OCI-LY1 (cell line): ENCODE results near the gene ZNF536.

Experiments
- H2AFZ ChIP-seq: fragments of 200-600 bp; sonication (generic), shearing (Covaris generic); 2 replicates; pipeline ENCODE4 v1.6.0; 2014; ENCODE audit warnings: antibody characterized with exemption, mild to moderate bottlenecking, low read length
- H3F3A ChIP-seq: fragments of 200-600 bp; sonication (generic), shearing (Covaris generic); 2 replicates; pipeline ENCODE4 v1.6.0; 2014; ENCODE audit warnings: mild to moderate bottlenecking, antibody characterized with exemption, low read length, moderate library complexity; ENCODE audit not compliant: insufficient read depth
- H3K27ac ChIP-seq: fragments of 200-600 bp; sonication (generic); 2 replicates; pipeline ENCODE4 v1.5.1; 2014; ENCODE audit warnings: low read length, mixed run types, mild to moderate bottlenecking, low read depth; ENCODE audit not compliant: poor library complexity, severe bottlenecking
- H3K27me3 ChIP-seq: fragments of 200-600 bp; sonication (generic); 2 replicates; pipeline ENCODE4 v1.6.0; 2014; ENCODE audit warnings: antibody characterized with exemption, mild to moderate bottlenecking, low read length, moderate library complexity; ENCODE audit not compliant: insufficient read depth
- H3K36me3 ChIP-seq: fragments of 200-600 bp; sonication (generic); 2 replicates; pipeline ENCODE4 v1.6.1; 2014; ENCODE audit warnings: mild to moderate bottlenecking, antibody characterized with exemption, low read length, moderate library complexity, mixed read lengths; ENCODE audit not compliant: insufficient read depth
- H3K4me1 ChIP-seq: fragments of 200-600 bp; sonication (generic); 2 replicates; pipeline ENCODE4 v1.5.1; 2014; ENCODE audit warnings: mild to moderate bottlenecking, low read length, moderate library complexity; ENCODE audit not compliant: insufficient read depth, severe bottlenecking
- H3K4me2 ChIP-seq: fragments of 200-600 bp; sonication (generic), shearing (Covaris generic); 2 replicates; pipeline ENCODE4 v1.6.1; 2014; ENCODE audit warnings: low read length
- H3K4me3 ChIP-seq: fragments of 200-600 bp; sonication (generic); 2 replicates; pipeline ENCODE4 v1.5.1; 2014; ENCODE audit warnings: low read length, low read depth, mild to moderate bottlenecking, mixed read lengths; ENCODE audit not compliant: poor library complexity, severe bottlenecking
- H3K79me2 ChIP-seq: fragments of 200-600 bp; shearing (Covaris generic); 2 replicates; pipeline ENCODE4 v1.6.1; 2016; ENCODE audit warnings: mixed run types, low read length, mixed read lengths; ENCODE audit not compliant: insufficient read depth
- H3K9ac ChIP-seq: fragments of 200-600 bp; sonication (generic), shearing (Covaris generic); 2 replicates; pipeline ENCODE4 v1.6.1; 2014; ENCODE audit warnings: mild to moderate bottlenecking, low read length, mixed read lengths
- H3K9me2 ChIP-seq: fragments of 200-600 bp; sonication (generic), shearing (Covaris generic); 2 replicates; pipeline ENCODE4 v1.6.1; 2014; ENCODE audit warnings: low read depth, mild to moderate bottlenecking, low read length, mixed read lengths
- H3K9me3 ChIP-seq: fragments of 200-600 bp; shearing (Covaris generic); 2 replicates; pipeline ENCODE4 v1.6.1; 2014; ENCODE audit warnings: low read length, mixed read lengths
- H4K20me1 ChIP-seq: fragments of 200-600 bp; sonication (generic), shearing (Covaris generic); 2 replicates; pipeline ENCODE4 v1.6.0; 2016; ENCODE audit warnings: mild to moderate bottlenecking, low read length; ENCODE audit not compliant: insufficient read depth
- CTCF ChIP-seq: fragments of 200-600 bp; sonication (generic), shearing (Covaris generic); IDR thresholded peaks from 2 replicates; pipeline ENCODE4 v1.5.1; 2017; ENCODE audit warnings: mild to moderate bottlenecking, antibody characterized with exemption, low read length, moderate library complexity, mixed read lengths
- EZH2 ChIP-seq: fragments of 200-600 bp; sonication (generic), shearing (Covaris generic); IDR thresholded peaks from 2 replicates; pipeline ENCODE4 v1.8.0; 2017; ENCODE audit warnings: borderline replicate concordance, mixed run types, mild to moderate bottlenecking, antibody characterized with exemption, low read length, moderate library complexity, mixed read lengths

ZNF536 gene

GRCh38 chr19:30420881-30421280 is 48.7 kb downstream of the ZNF536 start:
- no peak overlapping the region for H3K27ac ChIP-seq
- no peak overlapping the region for H3K9ac ChIP-seq
- no peaks in the 10 kb centered on the region for H3K9me3 ChIP-seq
- TF ChIP-seq CTCF (no peak), EZH2 (no peak)
- H4K20me1 ChIP-seq, result no peaks in the 10 kb centered on the region
- H2AFZ ChIP-seq, result no peak overlapping the region
- no peaks in the 10 kb centered on the region for H3K4me1 ChIP-seq
- no peaks in the 10 kb centered on the region for H3K36me3 ChIP-seq
- no peak overlapping the region for H3K4me3 ChIP-seq
- no peaks in the 10 kb centered on the region for H3K9me2 ChIP-seq
- H3K27me3 ChIP-seq, result no peaks in the 10 kb centered on the region
- no peaks in the 10 kb centered on the region for H3F3A ChIP-seq
- no peak overlapping the region for H3K4me2 ChIP-seq
- H3K79me2 ChIP-seq, result no peaks in the 10 kb centered on the region

GRCh38 chr19:30421571-30421970 is 49.4 kb downstream of the ZNF536 start:
- Histone ChIP-seq H3K9me3 (no peaks in the 10 kb centered on the region), H3K27ac (no peak overlapping the region), H3K4me1 (no peaks in the 10 kb centered on the region), H3F3A (no peaks in the 10 kb centered on the region), H3K9ac (no peak overlapping the region), H2AFZ (no peak overlapping the region), H4K20me1 (no peaks in the 10 kb centered on the region), H3K9me2 (no peaks in the 10 kb centered on the region), H3K4me3 (no peak overlapping the region), H3K36me3 (no peaks in the 10 kb centered on the region), H3K4me2 (no peak overlapping the region), H3K79me2 (no peaks in the 10 kb centered on the region), H3K27me3 (no peaks in the 10 kb centered on the region)
- TF ChIP-seq EZH2 (no peak), CTCF (no peak)

- no peaks in the 10 kb centered on the region for H3K9me2 ChIP-seq
- H3K9ac ChIP-seq, result no peak overlapping the region
- H2AFZ ChIP-seq, result no peak overlapping the region
- TF ChIP-seq CTCF (no peak), EZH2 (no peak)
- H3K4me3 ChIP-seq, result no peak overlapping the region
- H3K9me3 ChIP-seq, result no peaks in the 10 kb centered on the region
- H3K4me1 ChIP-seq, result no peaks in the 10 kb centered on the region
- no peak overlapping the region for H3K27ac ChIP-seq
- H3F3A ChIP-seq, result no peaks in the 10 kb centered on the region
- no peaks in the 10 kb centered on the region for H3K27me3 ChIP-seq
- H4K20me1 ChIP-seq, result no peaks in the 10 kb centered on the region
- no peaks in the 10 kb centered on the region for H3K79me2 ChIP-seq
- no peak overlapping the region for H3K4me2 ChIP-seq
- no peaks in the 10 kb centered on the region for H3K36me3 ChIP-seq
These were observed 51.3 kb downstream of the ZNF536 start for GRCh38 chr19:30423481-30423880.
